ENCODE results near the gene SNAPC2. TPM values are rescaled to one million over a fixed set of nuclear protein-coding genes. Genes with fewer than 3 reads are reported as not detected.

Gene SNAPC2
- total RNA-seq, 4 donors from 2014 or later: 11.4 to 35.9 (median 13.0) TPM

DNA sequence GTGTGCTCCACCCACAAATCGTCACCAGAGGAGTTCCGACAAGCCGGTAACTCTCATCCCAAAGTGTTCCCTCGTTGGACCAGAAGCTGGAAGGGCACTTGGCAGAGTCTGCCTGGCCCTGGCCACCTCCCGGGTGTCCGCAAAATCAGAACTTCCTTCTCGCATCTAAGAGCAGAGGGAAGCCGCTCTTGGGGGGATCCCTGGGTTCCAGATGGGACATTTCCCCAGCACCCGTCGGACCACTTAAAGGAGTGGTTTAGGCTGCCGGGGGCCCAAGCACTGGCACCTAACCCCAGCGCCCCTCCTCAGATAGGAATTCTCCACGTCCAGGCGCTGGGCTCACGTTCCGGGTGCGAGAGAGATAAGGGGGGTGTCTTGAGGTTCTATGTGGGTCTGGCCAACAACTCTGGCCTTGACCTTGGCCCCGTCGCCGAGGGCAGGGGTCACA lies 17.3 kb upstream of the SNAPC2 start:
- peak; percentile 29 for DNase-seq
- in situ Hi-C loops (cut with MboI; ENCODE audit: low pct_ligation_motif_present in 1 of 4, low pct_unique_long_range_greater_than_20kb in 1 of 4, low sequenced_read_pairs in 3 of 4): no loop called here
- no peaks in the 10 kb centered on the region for H3K9me3 ChIP-seq
- intact Hi-C loops (cut with DNase I; ENCODE audit: low total_unique reads): no loop called here
- no peak for TF ChIP-seq EP300 (IDR thresholded peaks at IDR 0.05; ENCODE audit: low read depth)
- TF ChIP-seq, protein P1, sequence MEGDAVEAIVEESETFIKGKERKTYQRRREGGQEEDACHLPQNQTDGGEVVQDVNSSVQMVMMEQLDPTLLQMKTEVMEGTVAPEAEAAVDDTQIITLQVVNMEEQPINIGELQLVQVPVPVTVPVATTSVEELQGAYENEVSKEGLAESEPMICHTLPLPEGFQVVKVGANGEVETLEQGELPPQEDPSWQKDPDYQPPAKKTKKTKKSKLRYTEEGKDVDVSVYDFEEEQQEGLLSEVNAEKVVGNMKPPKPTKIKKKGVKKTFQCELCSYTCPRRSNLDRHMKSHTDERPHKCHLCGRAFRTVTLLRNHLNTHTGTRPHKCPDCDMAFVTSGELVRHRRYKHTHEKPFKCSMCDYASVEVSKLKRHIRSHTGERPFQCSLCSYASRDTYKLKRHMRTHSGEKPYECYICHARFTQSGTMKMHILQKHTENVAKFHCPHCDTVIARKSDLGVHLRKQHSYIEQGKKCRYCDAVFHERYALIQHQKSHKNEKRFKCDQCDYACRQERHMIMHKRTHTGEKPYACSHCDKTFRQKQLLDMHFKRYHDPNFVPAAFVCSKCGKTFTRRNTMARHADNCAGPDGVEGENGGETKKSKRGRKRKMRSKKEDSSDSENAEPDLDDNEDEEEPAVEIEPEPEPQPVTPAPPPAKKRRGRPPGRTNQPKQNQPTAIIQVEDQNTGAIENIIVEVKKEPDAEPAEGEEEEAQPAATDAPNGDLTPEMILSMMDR (IDR thresholded peaks at IDR 0.05): no peak
- TF ChIP-seq POLR2A (IDR thresholded peaks at IDR 0.05): no peak
- TF ChIP-seq POLR2AphosphoS5 (IDR thresholded peaks at IDR 0.05): no peak
- H3K36me3 ChIP-seq: no peaks in the 10 kb centered on the region
- peak overlapping the region; percentile 40 to 92 (median 54) for H3K4me3 ChIP-seq
- no peaks in the 10 kb centered on the region for H3K27me3 ChIP-seq
- peaks cover 18 to 32% (median 26%) of the 10 kb centered on the region in 4 donors for H3K4me1 ChIP-seq
- H3K27ac ChIP-seq: peak overlapping the region; percentile 86 to 91 (median 88)
- WGBS, 2 donors (ENCODE audit: low coverage in 1 of 2): 20% methylated on average over 10 of the region's 20 CpGs; no CpG with 5 or more reads in 1 of the 2 donors

DNA sequence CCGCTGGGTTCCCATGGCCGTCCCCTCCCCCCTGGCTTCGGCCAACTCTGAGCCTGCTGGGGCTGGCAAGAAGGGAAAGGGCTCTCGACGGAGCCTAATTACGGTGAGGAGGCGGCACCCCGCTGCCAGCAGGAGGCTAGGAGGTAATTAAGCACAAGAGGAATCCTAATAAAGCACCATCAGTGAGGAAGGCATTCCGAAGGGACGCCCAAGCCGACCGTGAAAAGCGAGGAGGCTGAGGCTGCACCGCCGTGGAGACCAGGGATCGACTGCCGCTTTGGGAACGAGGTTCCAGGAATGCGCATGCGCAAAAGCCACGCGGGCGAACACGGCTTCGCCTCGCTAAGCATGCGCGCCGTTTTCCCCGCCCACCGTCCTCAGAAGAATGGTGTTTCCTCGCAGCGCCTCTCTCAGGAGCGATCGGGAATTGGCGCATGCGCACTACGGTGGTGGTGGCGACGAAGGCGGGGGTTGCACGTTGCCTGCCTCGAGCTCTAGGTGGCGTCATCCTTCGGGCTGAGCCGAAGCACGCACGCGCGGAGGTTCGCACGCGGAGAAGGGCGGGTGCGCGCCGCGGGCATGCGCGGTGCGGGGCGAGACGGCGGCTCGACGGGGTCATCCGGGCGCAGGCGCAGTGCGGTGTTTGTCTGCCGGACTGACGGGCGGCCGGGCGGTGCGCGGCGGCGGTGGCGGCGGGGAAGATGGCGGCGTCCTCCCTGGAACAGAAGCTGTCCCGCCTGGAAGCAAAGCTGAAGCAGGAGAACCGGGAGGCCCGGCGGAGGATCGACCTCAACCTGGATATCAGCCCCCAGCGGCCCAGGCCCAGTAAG lies 16.7 kb upstream of the SNAPC2 start, which contains the start of gene MAP2K7:
MAP2K7 (plus strand) TSS at position 634 of the 830 bp plus-strand sequence; CDS start at position 702, 68 bp downstream.
- 1% methylated on average over 63 of the region's 89 CpGs; no CpG with 5 or more reads in 1 of the 2 donors for WGBS, 2 donors (ENCODE audit: low coverage in 1 of 2)
- TF ChIP-seq POLR2AphosphoS5 (IDR thresholded peaks at IDR 0.05) (peak; percentile 86 to 92 (median 86)), EP300 (IDR thresholded peaks at IDR 0.05; ENCODE audit: low read depth) (no peak), POLR2A (IDR thresholded peaks at IDR 0.05) (peak; percentile 74)
- TF ChIP-seq, protein P1 (IDR thresholded peaks at IDR 0.05): peak in 4 of 5 experiments; percentile 36 to 62 (median 48)
- H3K27ac ChIP-seq: peak within 1 kb of the TSS; percentile 86 to 91 (median 88)
- DNase-seq: peak; percentile 100
- H3K36me3 ChIP-seq: no peaks in the 10 kb centered on the region
- in situ Hi-C loops (cut with MboI; ENCODE audit: low pct_ligation_motif_present in 1 of 4, low pct_unique_long_range_greater_than_20kb in 1 of 4, low sequenced_read_pairs in 3 of 4): no loop called here
- H3K4me3 ChIP-seq: peak within 1 kb of the TSS; percentile 49 to 92 (median 68)
- H3K4me1 ChIP-seq: peaks cover 18 to 32% (median 26%) of the 10 kb centered on the region in 4 donors
- H3K27me3 ChIP-seq: no peaks in the 10 kb centered on the region
- intact Hi-C loops (cut with DNase I; ENCODE audit: low total_unique reads): no loop called here
- no peaks in the 10 kb centered on the region for H3K9me3 ChIP-seq

DNA sequence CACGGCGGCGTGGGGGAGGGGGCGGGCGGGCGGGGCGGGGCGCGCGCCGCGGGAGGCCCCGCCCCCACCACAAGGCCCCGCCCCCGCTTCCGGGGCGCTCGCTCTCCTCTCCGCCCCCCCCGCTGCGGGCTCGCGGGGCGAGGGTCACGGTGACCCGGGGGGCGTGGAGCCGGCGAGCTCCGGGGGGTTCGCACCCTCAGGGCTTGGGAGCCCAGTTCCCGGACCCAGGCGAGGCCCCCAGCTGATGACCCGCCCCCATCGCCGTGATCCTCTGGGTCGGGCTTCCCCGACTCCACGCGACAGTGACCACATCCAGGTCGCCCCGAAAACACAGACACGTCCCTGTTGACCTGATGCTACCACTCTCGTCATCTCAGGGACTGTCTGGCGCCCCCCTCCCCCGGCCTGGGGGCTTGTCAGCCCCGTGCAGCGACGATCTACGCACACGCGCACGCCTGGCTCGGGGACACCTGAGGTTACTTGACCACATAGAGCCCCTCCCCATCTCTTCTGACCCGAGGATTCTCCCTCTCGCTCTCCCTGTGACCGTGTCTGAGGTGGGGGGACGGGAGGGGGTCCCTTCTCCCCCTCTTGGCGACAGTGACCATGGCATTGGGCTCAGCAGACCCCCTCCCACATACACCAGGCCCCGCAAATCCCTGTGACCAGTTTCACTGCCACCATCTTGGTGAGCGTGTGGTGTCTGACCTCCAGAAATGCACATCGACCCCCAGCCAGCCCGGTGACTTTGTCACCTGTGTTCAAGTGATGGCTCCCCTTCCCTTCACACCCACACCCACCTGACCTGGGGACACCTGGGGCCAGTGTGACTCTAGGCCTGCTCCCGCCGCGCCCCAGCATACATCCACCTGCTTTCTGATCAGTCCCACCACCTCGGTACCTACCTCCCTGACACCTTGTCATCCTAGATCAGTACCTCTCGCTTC lies 15.8 kb upstream of the SNAPC2 start:
- Histone ChIP-seq H3K4me1 (peaks cover 18 to 32% (median 26%) of the 10 kb centered on the region in 4 donors), H3K9me3 (no peaks in the 10 kb centered on the region), H3K27me3 (no peaks in the 10 kb centered on the region), H3K4me3 (peak overlapping the region; percentile 45 to 92 (median 68)), H3K36me3 (no peaks in the 10 kb centered on the region), H3K27ac (peak overlapping the region; percentile 86 to 91 (median 88))
- in situ Hi-C loops (cut with MboI; ENCODE audit: low pct_ligation_motif_present in 1 of 4, low pct_unique_long_range_greater_than_20kb in 1 of 4, low sequenced_read_pairs in 3 of 4): no loop called here
- WGBS, 2 donors (ENCODE audit: low coverage in 1 of 2): 13 to 35% methylated on average over 4 to 32 of the region's 68 CpGs
- intact Hi-C loops (cut with DNase I; ENCODE audit: low total_unique reads): loop anchor here (5.0 kb wide), 1 partner anchor 1547 kb away; no protein-coding TSS in a partner anchor
- TF ChIP-seq POLR2AphosphoS5 (IDR thresholded peaks at IDR 0.05): no peak
- TF ChIP-seq, protein P1 (IDR thresholded peaks at IDR 0.05): no peak
- no peak for TF ChIP-seq POLR2A (IDR thresholded peaks at IDR 0.05)
- no peak for TF ChIP-seq EP300 (IDR thresholded peaks at IDR 0.05; ENCODE audit: low read depth)
- DNase-seq: peak; percentile 62

All from transverse colon (tissue), 4 donors.